T-helper 1 cell treated with Interleukin-12 subunit alpha and Interleukin-12 subunit beta and Interleukin-4 antibody, amounts not matched to agents 30 μg/mL and 1 μg/mL, for 36 hours (primary cell): ENCODE results near the gene CYSTM1.
A peak's percentile ranks its signal among the peaks of the same experiment; 100 is the strongest.

ENCODE experiments used
- H3K27ac Mint-ChIP-seq: one replicate; pipeline ENCODE4 v1.8.0; 2021; ENCODE audit warnings: mild to moderate bottlenecking, mixed read lengths
- H3K27me3 Mint-ChIP-seq: one replicate; pipeline ENCODE4 v1.8.0; 2021; ENCODE audit warnings: low read depth, mixed read lengths
- H3K36me3 Mint-ChIP-seq: one replicate; pipeline ENCODE4 v1.8.0; 2021; ENCODE audit warnings: low read depth, mixed read lengths
- H3K4me1 Mint-ChIP-seq: one replicate; pipeline ENCODE4 v1.8.0; 2021; ENCODE audit warnings: low read depth, mixed read lengths
- H3K4me3 Mint-ChIP-seq: one replicate; pipeline ENCODE4 v1.8.0; 2021; ENCODE audit warnings: mild to moderate bottlenecking, moderate library complexity, mixed read lengths
- H3K9me3 Mint-ChIP-seq: one replicate; pipeline ENCODE4 v1.8.0; 2021; ENCODE audit warnings: mixed read lengths

The CYSTM1 gene

DNA sequence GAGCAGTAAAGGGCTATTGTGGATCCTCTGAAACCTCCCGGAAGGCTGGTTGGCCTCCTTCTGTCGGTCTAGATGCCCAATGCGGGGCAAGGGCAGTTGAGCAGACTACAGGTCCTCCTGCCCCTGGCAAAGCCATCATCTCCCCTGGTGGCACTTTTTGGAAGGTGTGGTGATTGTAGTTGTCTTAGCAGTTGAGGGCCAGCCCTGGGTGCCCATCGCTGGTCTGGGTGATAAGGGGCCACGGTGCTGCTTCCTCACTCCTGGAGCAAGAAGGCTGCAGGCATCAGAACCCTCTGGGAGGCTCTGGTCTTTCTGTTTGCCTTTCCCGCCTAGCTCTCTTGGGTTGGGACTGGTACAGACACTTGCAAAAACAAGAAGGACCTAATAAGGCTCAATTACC, 63.8 kb downstream of the CYSTM1 start:
- no peak overlapping the region for H3K4me3 Mint-ChIP-seq
- H3K27me3 Mint-ChIP-seq = peaks cover 4% of the 10 kb centered on the region
- no peaks in the 10 kb centered on the region for H3K9me3 Mint-ChIP-seq
- no peaks in the 10 kb centered on the region for H3K4me1 Mint-ChIP-seq
- H3K27ac Mint-ChIP-seq = no peak overlapping the region
- H3K36me3 Mint-ChIP-seq = no peaks in the 10 kb centered on the region

- Mint-ChIP-seq H3K9me3 (no peaks in the 10 kb centered on the region), H3K27ac (no peak overlapping the region), H3K4me1 (peaks cover 2% of the 10 kb centered on the region), H3K36me3 (no peaks in the 10 kb centered on the region), H3K27me3 (no peaks in the 10 kb centered on the region), H3K4me3 (no peak overlapping the region)
Measured at GRCh38 chr5:140239461-140239860, 64.5 kb downstream of the CYSTM1 start.

- Mint-ChIP-seq H3K9me3 (no peaks in the 10 kb centered on the region), H3K36me3 (peaks cover 2% of the 10 kb centered on the region), H3K27me3 (no peaks in the 10 kb centered on the region), H3K27ac (no peak overlapping the region), H3K4me1 (peaks cover 9% of the 10 kb centered on the region), H3K4me3 (no peak overlapping the region)
Measured at GRCh38 chr5:140239939-140240700, 65.1 kb downstream of the CYSTM1 start.

DNA sequence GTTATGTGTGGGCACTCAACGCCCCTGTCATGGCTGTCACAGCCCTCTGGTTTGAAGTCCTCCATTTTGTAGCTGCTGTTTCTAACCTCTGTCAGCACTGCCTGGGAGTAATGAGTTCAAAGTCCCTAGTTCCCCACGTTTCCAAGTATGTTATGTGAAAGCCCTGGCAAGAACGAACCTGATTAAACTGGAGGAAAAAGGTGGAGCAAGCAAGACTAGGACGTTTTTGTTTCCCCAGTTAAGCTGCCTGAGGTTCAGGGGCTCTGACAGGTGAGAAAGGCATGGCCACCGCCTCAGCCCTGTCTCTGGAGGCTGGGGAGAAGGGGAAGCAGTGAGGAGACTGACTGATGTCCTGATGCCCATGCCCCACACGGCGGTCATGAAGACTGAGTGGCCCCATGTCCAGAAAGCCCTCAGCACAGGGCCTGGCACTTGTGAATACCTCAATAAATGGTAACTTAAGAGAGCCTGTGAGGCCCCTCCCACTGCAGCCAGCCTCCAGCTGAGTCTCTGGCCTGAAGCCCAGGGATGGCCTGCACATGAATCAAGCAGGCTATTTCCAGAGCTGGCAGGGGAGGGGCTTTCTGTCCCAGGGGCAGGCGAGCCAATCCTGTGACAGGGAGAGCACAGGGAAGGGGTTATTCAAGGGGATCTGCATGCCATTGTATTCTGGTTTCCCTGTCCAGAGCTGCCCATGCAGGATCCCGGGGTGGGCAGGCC, 66.2 kb downstream of the CYSTM1 start:
- Mint-ChIP-seq H3K36me3 (peaks cover 5% of the 10 kb centered on the region), H3K9me3 (no peaks in the 10 kb centered on the region), H3K27ac (no peak overlapping the region), H3K4me1 (peaks cover 17% of the 10 kb centered on the region), H3K4me3 (no peak overlapping the region), H3K27me3 (no peaks in the 10 kb centered on the region)

- H3K27me3 Mint-ChIP-seq = no peaks in the 10 kb centered on the region
- no peak overlapping the region for H3K4me3 Mint-ChIP-seq
- peaks cover 25% of the 10 kb centered on the region for H3K4me1 Mint-ChIP-seq
- no peaks in the 10 kb centered on the region for H3K9me3 Mint-ChIP-seq
- H3K36me3 Mint-ChIP-seq = peaks cover 5% of the 10 kb centered on the region
- H3K27ac Mint-ChIP-seq = no peak overlapping the region
Measured at GRCh38 chr5:140242099-140242498, 67.1 kb downstream of the CYSTM1 start.

- H3K27me3 Mint-ChIP-seq = no peaks in the 10 kb centered on the region
- peaks cover 5% of the 10 kb centered on the region for H3K36me3 Mint-ChIP-seq
- H3K4me3 Mint-ChIP-seq = no peak overlapping the region
- H3K9me3 Mint-ChIP-seq = no peaks in the 10 kb centered on the region
- no peak overlapping the region for H3K27ac Mint-ChIP-seq
- H3K4me1 Mint-ChIP-seq = peaks cover 29% of the 10 kb centered on the region
Measured at GRCh38 chr5:140242890-140243585, 68.0 kb downstream of the CYSTM1 start.

GRCh38 chr5:140243706-140244250, 68.8 kb downstream of the CYSTM1 start:
- no peaks in the 10 kb centered on the region for H3K9me3 Mint-ChIP-seq
- H3K27me3 Mint-ChIP-seq = no peaks in the 10 kb centered on the region
- peaks cover 5% of the 10 kb centered on the region for H3K36me3 Mint-ChIP-seq
- no peak overlapping the region for H3K27ac Mint-ChIP-seq
- H3K4me3 Mint-ChIP-seq = no peak overlapping the region
- peaks cover 29% of the 10 kb centered on the region for H3K4me1 Mint-ChIP-seq

- Mint-ChIP-seq H3K4me3 (no peak overlapping the region), H3K4me1 (peaks cover 37% of the 10 kb centered on the region), H3K27me3 (no peaks in the 10 kb centered on the region), H3K36me3 (peaks cover 8% of the 10 kb centered on the region), H3K9me3 (no peaks in the 10 kb centered on the region), H3K27ac (peak overlapping the region; percentile 47)
Measured at GRCh38 chr5:140244525-140245025, 69.6 kb downstream of the CYSTM1 start.

DNA sequence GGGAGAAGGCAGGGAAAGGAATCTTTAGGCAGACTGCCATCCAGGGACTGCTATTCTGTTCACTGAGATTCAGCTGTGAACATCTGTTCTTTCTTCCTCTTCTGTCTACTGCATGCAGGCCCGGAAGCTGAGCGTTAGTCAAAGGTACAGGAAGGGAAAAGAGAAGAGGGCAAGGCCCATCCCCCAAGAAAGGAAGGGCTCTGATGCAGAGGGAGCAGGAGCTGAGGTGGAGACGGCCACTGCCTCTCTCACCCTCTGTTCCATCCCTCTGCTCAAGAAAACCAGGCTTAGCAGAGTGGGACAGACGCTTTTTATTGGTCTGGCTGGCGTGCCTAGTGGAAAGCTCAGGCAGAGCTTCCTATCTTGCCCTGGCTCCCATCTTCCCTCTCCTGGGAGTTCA, 70.4 kb downstream of the CYSTM1 start:
- H3K27me3 Mint-ChIP-seq = no peaks in the 10 kb centered on the region
- H3K4me3 Mint-ChIP-seq = peak overlapping the region; percentile 66
- H3K9me3 Mint-ChIP-seq = no peaks in the 10 kb centered on the region
- peak overlapping the region; percentile 86 for H3K27ac Mint-ChIP-seq
- H3K4me1 Mint-ChIP-seq = peaks cover 42% of the 10 kb centered on the region
- H3K36me3 Mint-ChIP-seq = peaks cover 11% of the 10 kb centered on the region

DNA sequence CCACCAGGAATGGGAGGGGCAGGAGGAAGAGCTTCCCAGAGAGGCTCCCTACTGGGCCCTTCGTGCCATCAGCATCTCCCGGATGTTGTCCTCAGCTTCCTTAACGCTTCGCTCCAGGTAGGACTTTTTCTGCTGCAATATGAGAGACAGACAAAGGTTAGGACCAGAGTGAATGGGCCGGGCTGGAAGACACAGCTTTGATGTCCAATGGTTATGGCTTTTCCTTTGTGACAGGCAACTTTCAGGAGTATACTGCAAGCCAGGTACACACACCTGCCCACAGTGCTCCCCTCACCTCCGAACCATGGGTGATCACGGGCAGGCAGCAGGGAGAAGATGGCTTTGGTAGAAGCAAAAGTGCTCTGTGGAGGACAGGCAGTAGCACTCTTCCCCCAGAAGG, 70.9 kb downstream of the CYSTM1 start:
- Mint-ChIP-seq H3K9me3 (no peaks in the 10 kb centered on the region), H3K4me1 (peaks cover 46% of the 10 kb centered on the region), H3K36me3 (peaks cover 13% of the 10 kb centered on the region), H3K4me3 (no peak overlapping the region), H3K27me3 (no peaks in the 10 kb centered on the region), H3K27ac (no peak overlapping the region)

DNA sequence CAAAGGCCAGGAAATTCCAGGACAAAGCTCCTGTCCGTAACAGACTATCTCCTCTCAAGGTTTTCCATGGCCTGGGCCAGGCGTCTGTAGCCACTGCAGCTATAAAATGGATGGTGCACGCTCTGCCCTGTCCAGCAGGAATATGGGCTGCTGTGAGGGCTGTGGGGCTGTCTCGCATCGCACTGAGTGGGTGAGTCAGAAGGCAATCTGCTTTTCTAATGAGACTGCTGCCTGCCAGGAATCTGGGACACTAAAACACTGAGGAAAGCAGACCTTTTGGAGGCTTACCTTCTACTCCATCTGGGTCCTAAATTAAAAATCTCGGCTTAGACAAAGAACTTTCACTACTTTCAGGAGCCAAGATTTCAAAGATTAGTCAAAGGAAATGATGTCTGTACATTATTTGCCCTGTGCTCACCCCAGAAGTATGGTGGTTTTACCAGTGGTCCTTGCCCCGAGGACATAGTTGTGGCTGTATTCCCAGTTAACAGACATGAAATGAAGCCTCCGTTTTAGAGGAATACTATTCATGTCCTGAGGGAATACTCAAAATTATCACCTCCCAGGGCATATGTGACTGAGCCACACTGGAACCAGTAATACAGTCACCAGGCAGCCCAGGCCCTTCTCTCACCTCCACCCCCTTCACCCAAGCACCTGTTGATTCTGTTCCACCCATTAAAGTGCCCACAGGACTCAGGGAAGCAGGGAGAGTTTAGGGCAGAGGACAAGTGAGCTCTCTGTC, 71.6 kb downstream of the CYSTM1 start:
- H3K4me3 Mint-ChIP-seq = no peak overlapping the region
- peaks cover 16% of the 10 kb centered on the region for H3K36me3 Mint-ChIP-seq
- no peak overlapping the region for H3K27ac Mint-ChIP-seq
- no peaks in the 10 kb centered on the region for H3K27me3 Mint-ChIP-seq
- peaks cover 49% of the 10 kb centered on the region for H3K4me1 Mint-ChIP-seq
- no peaks in the 10 kb centered on the region for H3K9me3 Mint-ChIP-seq

DNA sequence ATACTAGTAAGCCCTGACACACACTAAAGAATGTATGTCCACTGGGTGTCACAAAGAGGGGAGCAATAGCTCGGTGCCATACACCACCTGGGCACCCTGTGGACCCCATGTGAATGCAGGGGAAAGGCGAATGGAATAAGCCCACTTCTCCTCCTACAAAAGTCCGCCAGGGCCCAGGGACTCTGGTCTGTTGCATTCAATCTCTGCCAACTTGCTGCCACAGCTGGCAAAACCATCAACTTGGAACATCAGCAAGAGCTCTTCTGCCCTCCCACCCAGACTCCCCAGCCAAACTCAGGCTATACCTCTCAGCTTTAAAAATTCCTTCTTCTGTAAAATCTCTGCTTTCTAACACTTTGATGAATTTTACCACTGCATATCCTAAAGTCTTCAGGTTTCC, 73.4 kb downstream of the CYSTM1 start:
- Mint-ChIP-seq H3K9me3 (no peaks in the 10 kb centered on the region), H3K4me1 (peaks cover 65% of the 10 kb centered on the region), H3K4me3 (no peak overlapping the region), H3K36me3 (peaks cover 18% of the 10 kb centered on the region), H3K27ac (no peak overlapping the region), H3K27me3 (no peaks in the 10 kb centered on the region)

DNA sequence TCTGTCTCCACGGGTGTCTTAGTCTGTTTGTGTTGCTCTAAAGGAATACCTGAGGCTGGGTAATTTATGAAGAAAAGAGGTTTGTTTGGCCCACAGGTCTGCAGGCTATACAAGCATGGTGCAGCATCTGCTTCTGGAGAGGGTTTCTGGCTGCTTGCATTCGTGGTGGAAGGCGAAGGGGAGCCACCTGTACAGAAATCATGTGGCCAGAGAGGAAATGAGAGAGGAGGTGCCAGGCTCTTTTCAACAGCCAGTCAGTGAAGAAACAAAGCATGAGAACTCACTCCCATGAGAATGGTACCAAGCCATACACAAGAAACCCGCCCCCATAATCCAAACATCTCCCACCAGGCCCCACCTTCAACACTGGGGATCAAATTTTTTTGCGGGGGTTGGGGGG, 74.5 kb downstream of the CYSTM1 start:
- no peaks in the 10 kb centered on the region for H3K9me3 Mint-ChIP-seq
- H3K4me3 Mint-ChIP-seq = peak overlapping the region; percentile 30
- peak overlapping the region; percentile 31 for H3K27ac Mint-ChIP-seq
- H3K4me1 Mint-ChIP-seq = peaks cover 68% of the 10 kb centered on the region
- H3K27me3 Mint-ChIP-seq = no peaks in the 10 kb centered on the region
- peaks cover 18% of the 10 kb centered on the region for H3K36me3 Mint-ChIP-seq

DNA sequence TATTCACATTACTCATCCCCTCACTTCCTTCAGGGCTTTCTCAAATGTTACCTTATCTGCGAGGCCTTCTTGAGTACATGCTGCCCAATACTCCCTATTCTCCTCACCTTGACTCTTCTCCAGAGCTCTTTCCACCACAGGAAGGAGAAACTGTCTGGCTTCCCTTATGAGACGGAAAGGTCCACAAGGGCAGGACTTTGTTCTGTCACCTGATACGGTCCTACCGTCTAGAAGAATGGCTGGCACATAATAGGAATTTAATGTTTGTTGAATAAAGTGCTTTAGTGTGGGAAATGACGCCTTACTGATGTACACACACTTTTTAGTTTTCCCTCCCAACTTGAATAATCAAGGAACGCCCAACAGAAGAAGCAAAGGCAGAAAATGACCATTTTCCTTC, 75.4 kb downstream of the CYSTM1 start:
- Mint-ChIP-seq H3K4me1 (peaks cover 60% of the 10 kb centered on the region), H3K4me3 (peak overlapping the region; percentile 26), H3K9me3 (no peaks in the 10 kb centered on the region), H3K27me3 (no peaks in the 10 kb centered on the region), H3K27ac (peak overlapping the region; percentile 50), H3K36me3 (peaks cover 14% of the 10 kb centered on the region)
